NT2/D1 (cell line): Measurements from ENCODE around the gene MRPL42.

Source experiments
- SUZ12 ChIP-seq: IDR thresholded peaks from 2 replicates; pipeline ENCODE4 v1.6.1; 2011; ENCODE audit not compliant: insufficient read length, insufficient read depth; ENCODE audit errors: extremely low read depth
- YY1 ChIP-seq: IDR thresholded peaks from 2 replicates; pipeline ENCODE4 v1.6.1; 2011; ENCODE audit not compliant: insufficient read length, insufficient read depth

DNA sequence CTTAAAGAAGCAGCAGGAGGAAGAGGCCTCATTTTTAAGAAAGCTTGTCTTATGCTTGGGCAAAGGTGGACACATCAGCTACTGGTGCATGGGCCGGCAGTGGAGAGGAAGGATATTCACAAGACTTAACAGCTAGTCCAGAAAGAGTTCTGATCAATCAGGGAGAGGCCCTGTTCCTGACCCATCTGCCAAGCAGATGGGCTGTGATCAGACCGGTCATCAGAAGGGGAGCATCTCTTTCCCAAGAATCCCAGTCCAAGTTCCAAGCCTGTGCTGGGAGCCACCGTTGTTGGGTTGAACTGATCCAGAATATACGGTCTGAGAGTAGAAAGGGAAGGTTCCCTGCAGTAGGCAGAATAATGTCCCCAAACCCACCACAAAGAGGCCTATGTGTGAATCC lies 72.5 kb downstream of the MRPL42 start:
- TF ChIP-seq SUZ12 (no peak), YY1 (no peak)
